Fibroblast of lung (primary cell): ENCODE results near the gene TBL1X.

ENCODE experiments used
- CTCF ChIP-seq, 2 donors: IDR thresholded peaks in 1 of 2; conservative IDR thresholded peaks in 1 of 2; 1 replicate in 1 of 2; 2 replicates in 1 of 2; pipeline ENCODE4 v1.5.1; 2011 to 2012; ENCODE audit warnings: low read length in 2 of 2, control low read depth in 1 of 2, inconsistent platforms in 1 of 2, low read depth in 1 of 2, mild to moderate bottlenecking in 1 of 2
- EZH2 ChIP-seq: IDR thresholded peaks from 2 replicates; pipeline ENCODE4 v1.5.1; 2012; ENCODE audit warnings: low read length, control low read depth, mild to moderate bottlenecking; ENCODE audit errors: missing control alignments

- no peak for TF ChIP-seq CTCF (conservative IDR thresholded peaks at IDR 0.05 in 1 of 2, IDR thresholded peaks at IDR 0.05 in 1 of 2; ENCODE audit: low read depth in 1 of 2, low read length in 2 of 2)
- TF ChIP-seq EZH2 = no peak
These were observed 182.6 kb downstream of the TBL1X start for GRCh38 chrX:9647431-9647830.
